Measurements from ENCODE around the gene CCL2.

Gene CCL2

DNA sequence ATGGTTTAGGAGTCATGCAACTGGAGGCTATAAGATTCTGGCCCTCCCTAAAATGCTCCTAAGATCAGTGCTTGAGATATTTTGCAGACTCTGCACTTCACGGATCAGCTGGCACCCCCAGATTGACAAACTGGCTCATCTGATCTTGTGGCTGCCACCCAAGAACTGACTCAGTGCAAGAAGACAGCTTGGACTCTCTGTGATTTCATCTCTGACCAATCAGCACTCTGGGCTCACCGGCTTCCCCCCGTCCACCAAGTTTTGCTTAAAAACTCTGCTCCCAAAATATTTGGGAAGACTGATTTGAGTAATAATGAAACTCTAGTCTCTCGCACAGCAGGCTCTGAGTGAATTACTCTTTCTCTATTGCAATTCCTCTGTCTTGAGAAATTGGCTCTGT lies 26.3 kb upstream of the CCL2 start:
- TF ChIP-seq GATA2 (IDR thresholded peaks at IDR 0.05; ENCODE audit: low read depth, low read length) (no peak), GATA3 (IDR thresholded peaks at IDR 0.05; ENCODE audit: low read depth, low read length) (no peak)

GRCh38 chr17:34230342-34230741 lies 24.7 kb upstream of the CCL2 start:
- TF ChIP-seq GATA2 (IDR thresholded peaks at IDR 0.05; ENCODE audit: low read depth, low read length) (no peak), GATA3 (IDR thresholded peaks at IDR 0.05; ENCODE audit: low read depth, low read length) (no peak)

- no peak for TF ChIP-seq GATA3 (IDR thresholded peaks at IDR 0.05; ENCODE audit: low read depth, low read length)
- TF ChIP-seq GATA2 (IDR thresholded peaks at IDR 0.05; ENCODE audit: low read depth, low read length), result no peak
Observed at GRCh38 chr17:34234616-34235015, 20.5 kb upstream of the CCL2 start.

- TF ChIP-seq GATA2 (IDR thresholded peaks at IDR 0.05; ENCODE audit: low read depth, low read length) (no peak), GATA3 (IDR thresholded peaks at IDR 0.05; ENCODE audit: low read depth, low read length) (no peak)
Observed at GRCh38 chr17:34235389-34236028, 19.6 kb upstream of the CCL2 start.

- TF ChIP-seq GATA3 (IDR thresholded peaks at IDR 0.05; ENCODE audit: low read depth, low read length) (no peak), GATA2 (IDR thresholded peaks at IDR 0.05; ENCODE audit: low read depth, low read length) (no peak)
Observed at GRCh38 chr17:34236281-34236892, 18.7 kb upstream of the CCL2 start.

GRCh38 chr17:34237458-34237857 lies 17.6 kb upstream of the CCL2 start:
- TF ChIP-seq GATA3 (IDR thresholded peaks at IDR 0.05; ENCODE audit: low read depth, low read length) (no peak), GATA2 (IDR thresholded peaks at IDR 0.05; ENCODE audit: low read depth, low read length) (no peak)

DNA sequence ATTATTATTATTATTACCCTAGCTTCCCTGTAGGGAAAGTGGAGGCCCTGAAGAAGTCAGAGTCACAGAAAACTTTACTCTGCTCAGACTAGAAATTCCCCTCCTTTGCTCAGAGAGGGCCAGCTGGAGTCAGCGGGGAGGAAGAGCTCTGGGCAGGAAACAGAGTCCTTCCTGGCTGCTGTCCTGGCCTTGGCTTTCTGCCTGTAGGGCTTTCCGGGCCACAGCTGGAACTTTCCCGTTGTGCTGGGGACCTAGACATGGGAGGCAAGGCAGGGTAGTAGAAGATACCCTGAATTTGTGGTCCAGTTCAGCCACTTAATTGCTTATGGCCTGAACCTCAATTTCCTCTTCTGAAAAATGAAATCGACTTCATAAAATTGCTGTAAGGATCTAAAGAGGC lies 14.0 kb upstream of the CCL2 start:
- TF ChIP-seq GATA2 (IDR thresholded peaks at IDR 0.05; ENCODE audit: low read depth, low read length), result no peak
- no peak for TF ChIP-seq GATA3 (IDR thresholded peaks at IDR 0.05; ENCODE audit: low read depth, low read length)

DNA sequence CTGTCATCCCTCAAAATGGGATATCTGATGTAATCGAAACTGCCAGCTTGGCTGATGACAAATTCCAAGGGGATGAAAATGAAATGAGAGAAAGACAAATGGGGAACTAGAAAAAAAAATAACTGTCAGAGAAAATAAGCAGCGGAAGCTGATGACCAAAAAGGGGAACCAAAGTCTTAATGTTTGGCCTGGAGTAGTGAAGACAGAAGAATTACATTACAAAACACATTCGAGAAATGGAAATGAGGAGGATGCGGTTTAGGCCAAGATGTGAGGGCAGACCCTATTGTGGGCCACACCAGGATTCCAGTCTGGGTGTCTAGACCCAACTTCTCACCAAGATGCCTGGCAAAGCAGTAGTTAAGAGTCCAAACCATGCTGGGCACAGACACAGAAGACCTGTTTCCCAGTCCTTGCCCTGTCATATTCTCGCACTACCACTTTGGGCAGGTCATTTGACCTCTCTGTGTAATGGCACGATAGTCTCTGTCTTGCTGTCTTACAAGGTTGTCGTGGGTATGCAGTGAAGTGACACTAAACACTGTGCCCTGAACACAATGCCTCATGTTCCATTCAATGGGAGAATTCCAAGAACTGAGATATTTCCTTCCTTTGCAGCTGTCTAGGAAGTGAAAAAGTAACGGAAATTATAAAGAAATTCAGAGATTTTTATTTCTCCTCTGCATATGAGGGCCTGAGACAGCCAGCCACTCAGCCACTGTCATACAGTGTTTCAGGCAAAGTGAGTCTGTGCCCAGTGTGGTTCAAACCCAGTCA lies 12.3 kb upstream of the CCL2 start:
- TF ChIP-seq GATA3 (IDR thresholded peaks at IDR 0.05; ENCODE audit: low read depth, low read length) (no peak), GATA2 (IDR thresholded peaks at IDR 0.05; ENCODE audit: low read depth, low read length) (no peak)

GRCh38 chr17:34243364-34244320 lies 11.4 kb upstream of the CCL2 start:
- TF ChIP-seq GATA3 (IDR thresholded peaks at IDR 0.05; ENCODE audit: low read depth, low read length) (no peak), GATA2 (IDR thresholded peaks at IDR 0.05; ENCODE audit: low read depth, low read length) (no peak)

- TF ChIP-seq GATA2 (IDR thresholded peaks at IDR 0.05; ENCODE audit: low read depth, low read length), result no peak
- no peak for TF ChIP-seq GATA3 (IDR thresholded peaks at IDR 0.05; ENCODE audit: low read depth, low read length)
Observed at GRCh38 chr17:34245351-34245905, 9.7 kb upstream of the CCL2 start.

- no peak for TF ChIP-seq GATA2 (IDR thresholded peaks at IDR 0.05; ENCODE audit: low read depth, low read length)
- TF ChIP-seq GATA3 (IDR thresholded peaks at IDR 0.05; ENCODE audit: low read depth, low read length), result no peak
Observed at GRCh38 chr17:34246446-34246845, 8.6 kb upstream of the CCL2 start.

GRCh38 chr17:34246881-34247280 lies 8.2 kb upstream of the CCL2 start:
- TF ChIP-seq GATA2 (IDR thresholded peaks at IDR 0.05; ENCODE audit: low read depth, low read length), result no peak
- TF ChIP-seq GATA3 (IDR thresholded peaks at IDR 0.05; ENCODE audit: low read depth, low read length), result no peak

GRCh38 chr17:34248511-34249024 lies 6.5 kb upstream of the CCL2 start:
- TF ChIP-seq GATA3 (IDR thresholded peaks at IDR 0.05; ENCODE audit: low read depth, low read length), result no peak
- no peak for TF ChIP-seq GATA2 (IDR thresholded peaks at IDR 0.05; ENCODE audit: low read depth, low read length)
